Measurements from ENCODE around the gene SLF2. TPM values are rescaled to one million over a fixed set of nuclear protein-coding genes. Genes with fewer than 3 reads are reported as not detected.
A peak's percentile ranks its signal among the peaks of the same experiment; 100 is the strongest.

Gene SLF2
- total RNA-seq, 2 experiments from 2014 or later = 39.1 to 41.3 TPM

DNA sequence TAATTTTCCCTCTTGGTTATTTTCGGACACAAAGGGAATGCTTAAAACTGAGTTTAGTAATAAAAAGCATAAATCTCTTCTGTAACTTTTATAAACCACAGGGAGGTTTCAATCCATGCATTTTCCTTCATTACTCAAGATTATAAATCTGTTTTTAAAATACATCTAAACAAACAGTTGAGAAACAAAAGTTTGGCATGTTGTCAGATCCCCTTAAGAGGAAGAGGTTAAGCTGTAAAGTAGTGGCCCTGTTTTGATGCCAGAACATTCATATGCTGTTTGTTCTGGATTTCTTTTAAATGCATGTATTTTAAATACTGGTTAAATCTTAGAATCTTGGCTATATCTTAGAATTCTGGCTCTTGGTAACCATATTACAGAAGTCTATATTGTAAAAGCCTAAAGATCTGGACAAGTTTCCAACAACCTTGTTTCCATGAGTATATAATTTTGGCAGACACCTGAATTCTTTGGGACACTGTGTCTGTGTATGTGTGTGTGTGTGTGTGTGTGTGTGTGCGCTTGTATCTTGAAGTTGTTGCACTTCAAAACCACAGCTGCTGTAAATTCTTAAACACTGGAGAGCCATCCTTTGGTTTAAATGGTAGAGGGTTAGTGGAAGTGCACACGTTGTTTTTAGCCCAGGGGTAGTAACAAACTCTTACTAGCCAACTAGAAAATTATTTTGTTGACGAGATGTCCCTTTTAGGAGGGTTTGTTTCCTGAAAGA, 49.8 kb downstream of the SLF2 start:
- ChIA-PET POLR2A (no interaction called here), CTCF (no interaction called here)
- H3K27ac Mint-ChIP-seq = no peak overlapping the region
- peaks cover under 1% of the 10 kb centered on the region for H3K4me1 Mint-ChIP-seq
- H3K36me3 Mint-ChIP-seq (ENCODE audit: low read depth) = peaks cover 43% of the 10 kb centered on the region
- no peak overlapping the region for H3K4me3 Mint-ChIP-seq
- no peaks in the 10 kb centered on the region for H3K9me3 Mint-ChIP-seq
- H3K27me3 Mint-ChIP-seq = no peaks in the 10 kb centered on the region
- no peak for DNase-seq

GRCh38 chr10:100963826-100964225, 51.1 kb downstream of the SLF2 start:
- H3K4me1 Mint-ChIP-seq = peaks cover 7% of the 10 kb centered on the region
- ChIA-PET CTCF (interaction anchor here (1.2 kb wide), 1 partner anchor 104 kb away, joined by 3 read pairs; no protein-coding TSS in a partner anchor), POLR2A (no interaction called here)
- H3K27me3 Mint-ChIP-seq = no peaks in the 10 kb centered on the region
- no peak overlapping the region for H3K27ac Mint-ChIP-seq
- H3K9me3 Mint-ChIP-seq = no peaks in the 10 kb centered on the region
- no peak overlapping the region for H3K4me3 Mint-ChIP-seq
- H3K36me3 Mint-ChIP-seq (ENCODE audit: low read depth) = peaks cover 38% of the 10 kb centered on the region
- no peak for DNase-seq

DNA sequence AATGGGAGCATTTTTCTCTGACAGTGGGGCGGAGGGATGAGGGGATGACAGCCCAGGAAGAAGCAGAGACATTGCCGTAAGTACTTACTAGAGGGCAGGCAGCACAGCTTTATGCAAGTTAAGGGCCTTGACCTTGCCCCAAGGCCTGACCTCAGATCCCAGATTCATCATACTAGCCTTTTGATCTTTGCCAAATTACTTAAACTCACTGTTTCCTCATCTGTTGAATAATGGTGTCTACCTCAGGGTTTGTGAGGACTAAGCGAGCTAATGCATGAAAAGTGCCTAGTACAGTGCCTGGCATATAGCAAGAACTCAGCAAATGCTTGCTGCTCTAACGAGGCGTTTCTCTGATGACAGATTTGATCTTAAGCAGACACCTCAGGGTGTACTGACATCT, 53.1 kb downstream of the SLF2 start:
- H3K36me3 Mint-ChIP-seq (ENCODE audit: low read depth) = peaks cover 20% of the 10 kb centered on the region
- peaks cover 14% of the 10 kb centered on the region for H3K4me1 Mint-ChIP-seq
- DNase-seq = no peak
- no peak overlapping the region for H3K27ac Mint-ChIP-seq
- H3K9me3 Mint-ChIP-seq = no peaks in the 10 kb centered on the region
- ChIA-PET CTCF (interaction anchor here (0.6 to 1.5 kb wide), 5 partner anchors 10 to 130 kb away, joined by 3 to 4 read pairs (median 3); no protein-coding TSS in a partner anchor), POLR2A (interaction anchor here (1.0 kb wide), 1 partner anchor 622 kb away, joined by 5 read pairs; no protein-coding TSS in a partner anchor)
- H3K27me3 Mint-ChIP-seq = peaks cover 5% of the 10 kb centered on the region
- H3K4me3 Mint-ChIP-seq = no peak overlapping the region

- no peak for DNase-seq
- POLR2A ChIA-PET = interaction anchor here (0.6 to 1.0 kb wide), 2 partner anchors 35 to 623 kb away, joined by 4 to 5 read pairs; no protein-coding TSS in a partner anchor
Measured at GRCh38 chr10:100966887-100967286, 54.1 kb downstream of the SLF2 start.

GRCh38 chr10:100967332-100967731, 54.6 kb downstream of the SLF2 start:
- CTCF ChIA-PET = interaction anchor here (1.0 to 1.2 kb wide), 4 partner anchors 14 to 47 kb away, joined by 3 read pairs; no protein-coding TSS in a partner anchor
- no peak overlapping the region for H3K27ac Mint-ChIP-seq
- H3K4me3 Mint-ChIP-seq = no peak overlapping the region
- H3K36me3 Mint-ChIP-seq (ENCODE audit: low read depth) = peaks cover 18% of the 10 kb centered on the region
- peaks cover 14% of the 10 kb centered on the region for H3K4me1 Mint-ChIP-seq
- DNase-seq = no peak
- H3K27me3 Mint-ChIP-seq = peaks cover 5% of the 10 kb centered on the region
- no peaks in the 10 kb centered on the region for H3K9me3 Mint-ChIP-seq
- POLR2A ChIA-PET = no interaction called here

More at GRCh38 chr10:100966887-100967286, 54.1 kb downstream of the SLF2 start:
- Mint-ChIP-seq H3K36me3 (ENCODE audit: low read depth) (peaks cover 19% of the 10 kb centered on the region), H3K4me3 (no peak overlapping the region), H3K27ac (no peak overlapping the region), H3K9me3 (no peaks in the 10 kb centered on the region), H3K4me1 (peaks cover 14% of the 10 kb centered on the region), H3K27me3 (peaks cover 5% of the 10 kb centered on the region)
- CTCF ChIA-PET = interaction anchor here (1.0 to 1.2 kb wide), 4 partner anchors 14 to 47 kb away, joined by 3 read pairs; no protein-coding TSS in a partner anchor

- Mint-ChIP-seq H3K27me3 (peaks cover 5% of the 10 kb centered on the region), H3K4me1 (peaks cover 14% of the 10 kb centered on the region), H3K27ac (peak overlapping the region; percentile 25), H3K36me3 (ENCODE audit: low read depth) (peaks cover 10% of the 10 kb centered on the region), H3K4me3 (peak overlapping the region; percentile 56), H3K9me3 (no peaks in the 10 kb centered on the region)
- ChIA-PET CTCF (interaction anchor here (1.3 kb wide), 1 partner anchor 11 kb away, joined by 3 read pairs; no protein-coding TSS in a partner anchor), POLR2A (no interaction called here)
- no peak for DNase-seq
Measured at GRCh38 chr10:100968062-100968736, 55.4 kb downstream of the SLF2 start.

- Mint-ChIP-seq H3K9me3 (no peaks in the 10 kb centered on the region), H3K36me3 (ENCODE audit: low read depth) (peaks cover 8% of the 10 kb centered on the region), H3K27me3 (peaks cover 5% of the 10 kb centered on the region), H3K27ac (no peak overlapping the region), H3K4me1 (peaks cover 14% of the 10 kb centered on the region), H3K4me3 (peak overlapping the region; percentile 56)
- ChIA-PET POLR2A (no interaction called here), CTCF (interaction anchor here (1.3 kb wide), 1 partner anchor 11 kb away, joined by 3 read pairs; no protein-coding TSS in a partner anchor)
- DNase-seq = no peak
Measured at GRCh38 chr10:100968863-100969186, 56.1 kb downstream of the SLF2 start.

- Mint-ChIP-seq H3K27ac (peak within 1 kb of the TSS; percentile 25), H3K9me3 (no peaks in the 10 kb centered on the region), H3K4me3 (peak within 1 kb of the TSS; percentile 56), H3K4me1 (peaks cover 14% of the 10 kb centered on the region), H3K36me3 (ENCODE audit: low read depth) (peaks cover 6% of the 10 kb centered on the region), H3K27me3 (peaks cover 5% of the 10 kb centered on the region)
- CTCF ChIA-PET = interaction anchor here (1.3 kb wide), 1 partner anchor 10 kb away, joined by 3 read pairs; no protein-coding TSS in a partner anchor
- POLR2A ChIA-PET = interaction anchor here (0.6 kb wide), 1 partner anchor 63 kb away, joined by 3 read pairs; no protein-coding TSS in a partner anchor
- peak; percentile 44 for DNase-seq
Measured at GRCh38 chr10:100969187-100970075, 56.7 kb downstream of the SLF2 start, which contains the start of gene SEMA4G. Gene SEMA4G (plus strand): TSS chr10:100969504. CDS start chr10:100972913, 3,409 bp downstream.

- Mint-ChIP-seq H3K4me3 (peak overlapping the region; percentile 55), H3K9me3 (no peaks in the 10 kb centered on the region), H3K36me3 (ENCODE audit: low read depth) (peaks cover 6% of the 10 kb centered on the region), H3K27ac (no peak overlapping the region), H3K4me1 (peaks cover 14% of the 10 kb centered on the region), H3K27me3 (peaks cover 5% of the 10 kb centered on the region)
- ChIA-PET POLR2A (interaction anchor here (0.6 kb wide), 1 partner anchor 62 kb away, joined by 3 read pairs; no protein-coding TSS in a partner anchor), CTCF (interaction anchor here (0.5 kb wide), 1 partner anchor 1571 kb away, joined by 3 read pairs; no protein-coding TSS in a partner anchor)
- no peak for DNase-seq
Measured at GRCh38 chr10:100970076-100970913, 57.5 kb downstream of the SLF2 start.

DNA sequence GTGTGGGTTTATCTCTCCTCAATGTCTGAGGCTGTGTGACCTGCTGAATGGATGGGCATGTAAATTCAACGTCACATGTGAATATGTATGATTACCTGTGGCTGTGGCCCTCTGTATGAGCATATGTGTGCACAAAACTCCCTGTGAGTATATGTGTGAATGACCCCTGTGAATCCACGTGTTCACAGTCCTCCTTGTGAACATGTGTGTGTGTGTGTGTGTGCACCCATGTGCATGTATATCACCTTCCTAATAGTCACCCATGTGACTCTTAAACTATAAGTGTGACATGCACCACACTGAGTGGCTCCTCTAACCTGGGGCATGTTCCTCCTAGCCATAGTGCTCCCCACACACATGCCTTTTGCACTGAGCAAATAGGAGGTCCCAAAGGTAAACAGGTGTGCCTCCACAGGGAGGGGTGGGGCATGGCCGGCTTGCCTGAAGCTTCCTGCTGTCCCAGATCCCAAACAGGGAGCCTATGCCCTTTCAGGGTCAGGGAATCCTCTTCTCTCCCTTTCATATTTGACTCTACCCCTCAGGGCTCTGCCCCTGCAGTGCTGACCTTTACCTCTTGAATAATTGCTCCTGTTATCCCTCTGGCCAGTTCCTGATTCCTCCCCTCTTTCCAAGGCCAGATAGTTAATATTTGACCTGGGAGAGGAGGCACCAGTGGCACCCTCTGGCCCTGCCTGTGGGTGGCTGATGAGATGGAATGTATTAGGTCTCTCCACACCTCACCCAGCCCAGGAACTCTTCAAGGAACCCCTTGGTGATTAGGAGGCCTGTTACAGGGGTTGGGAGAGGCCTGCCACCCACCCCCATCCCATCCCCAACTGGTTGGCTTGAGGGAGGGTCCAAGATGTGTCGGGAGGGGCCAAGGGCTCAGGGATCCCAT, 58.4 kb downstream of the SLF2 start:
- ChIA-PET CTCF (interaction anchor here (1.2 kb wide), 2 partner anchors 48 to 70 kb away, joined by 3 read pairs; no protein-coding TSS in a partner anchor), POLR2A (no interaction called here)
- peaks cover 14% of the 10 kb centered on the region for H3K4me1 Mint-ChIP-seq
- no peak overlapping the region for H3K27ac Mint-ChIP-seq
- no peak for DNase-seq
- peaks cover 5% of the 10 kb centered on the region for H3K27me3 Mint-ChIP-seq
- H3K4me3 Mint-ChIP-seq = no peak overlapping the region
- no peaks in the 10 kb centered on the region for H3K9me3 Mint-ChIP-seq
- H3K36me3 Mint-ChIP-seq (ENCODE audit: low read depth) = peaks cover 2% of the 10 kb centered on the region

All from activated CD4-positive, alpha-beta T cell treated with anti-CD3 and anti-CD28 coated beads, Interleukin-2, amount 10 ng/mL, durations not matched to agents 7 days and 5 days (primary cell).